Cardiac muscle cell (in vitro differentiated cells and primary cell): ENCODE measurements around the gene VCAN. TPM values are rescaled to one million over a fixed set of nuclear protein-coding genes. Genes with fewer than 3 reads are reported as not detected.

Experiments
- DNase-seq, 2 donors: peaks; one replicate each; pipeline versions ENCODE4 v3.0.0 to v3.0.0-alpha.2; 2010 to 2017; ENCODE audit warnings: low read depth in 1 of 2, low spot score in 1 of 2
- H3K27ac ChIP-seq: fragments of 200-600 bp; sonication (generic); 2 replicates; pipeline ENCODE4 v1.5.1; 2016
- H3K27me3 ChIP-seq: fragments of 200-600 bp; sonication (generic); 2 replicates; pipeline ENCODE4 v1.6.0; 2016; ENCODE audit warnings: control low read depth
- H3K36me3 ChIP-seq: fragments of 200-600 bp; sonication (generic); 2 replicates; pipeline ENCODE4 v1.5.1; 2016; ENCODE audit warnings: control low read depth
- H3K4me1 ChIP-seq: fragments of 200-600 bp; sonication (generic); 2 replicates; pipeline ENCODE4 v1.8.1; 2017; ENCODE audit warnings: low read depth, mild to moderate bottlenecking, mixed run types
- H3K4me3 ChIP-seq: fragments of 200-600 bp; sonication (generic); 2 replicates; pipeline ENCODE4 v1.5.1; 2016; ENCODE audit warnings: mild to moderate bottlenecking
- H3K9me3 ChIP-seq: fragments of 200-600 bp; sonication (generic); 2 replicates; pipeline ENCODE4 v1.5.1; 2017; ENCODE audit warnings: low read depth, mild to moderate bottlenecking, control low read depth
- CTCF ChIP-seq: IDR thresholded peaks from 2 replicates; pipeline ENCODE4 v1.5.1; 2012; ENCODE audit warnings: low read depth, mild to moderate bottlenecking, low read length
- polyA plus RNA-seq: library from polyadenylated mRNA; unstranded; fragments of >200 nt; fragmentation: Nextera tagmentation; extraction: Ambion mirVana; gene quantifications from 2 replicates; pipeline ENCODE4 v1.2.1, GENCODE V29; 2016
- total RNA-seq: library from RNA; depleted of rRNA; stranded (reverse); fragments of >200 nt; gene quantifications from 2 replicates; pipeline ENCODE4 v1.2.3, GENCODE V29; 2016

Gene VCAN
- total and polyA plus RNA-seq, 2 experiments from 2014 or later: 184 to 618 TPM

- no peaks in the 10 kb centered on the region for H3K36me3 ChIP-seq
- no peak overlapping the region for H3K27ac ChIP-seq
- H3K4me1 ChIP-seq: no peaks in the 10 kb centered on the region
- no peaks in the 10 kb centered on the region for H3K27me3 ChIP-seq
- no peak overlapping the region for H3K4me3 ChIP-seq
- no peaks in the 10 kb centered on the region for H3K9me3 ChIP-seq
- peak; percentile 72 to 73 for DNase-seq
- TF ChIP-seq CTCF: peak; percentile 67
These were observed 136.6 kb downstream of the VCAN start for GRCh38 chr5:83608122-83608521.

GRCh38 chr5:83614841-83615240 lies 143.3 kb downstream of the VCAN start:
- no peaks in the 10 kb centered on the region for H3K4me1 ChIP-seq
- TF ChIP-seq CTCF: no peak
- H3K27ac ChIP-seq: no peak overlapping the region
- no peak overlapping the region for H3K4me3 ChIP-seq
- no peaks in the 10 kb centered on the region for H3K27me3 ChIP-seq
- H3K9me3 ChIP-seq: no peaks in the 10 kb centered on the region
- no peaks in the 10 kb centered on the region for H3K36me3 ChIP-seq
- DNase-seq: no peak

- DNase-seq: peak in 1 of 2 donors; percentile 10
- Histone ChIP-seq H3K4me3 (no peak overlapping the region), H3K27me3 (no peaks in the 10 kb centered on the region), H3K9me3 (no peaks in the 10 kb centered on the region), H3K36me3 (no peaks in the 10 kb centered on the region), H3K4me1 (no peaks in the 10 kb centered on the region), H3K27ac (no peak overlapping the region)
- TF ChIP-seq CTCF: no peak
These were observed 156.8 kb downstream of the VCAN start for GRCh38 chr5:83628360-83628759.

Other genes starting within 250 kb of the VCAN start
- gene HAPLN1, start 249.1 kb downstream of the VCAN start, total RNA-seq: 11.9 and 14.3 TPM in 2 replicates
- 9.9 and 35.2 TPM in 2 replicates for gene HAPLN1, start 249.1 kb downstream of the VCAN start, polyA plus RNA-seq